ENCODE measurements around the gene PTPRM.

DNA sequence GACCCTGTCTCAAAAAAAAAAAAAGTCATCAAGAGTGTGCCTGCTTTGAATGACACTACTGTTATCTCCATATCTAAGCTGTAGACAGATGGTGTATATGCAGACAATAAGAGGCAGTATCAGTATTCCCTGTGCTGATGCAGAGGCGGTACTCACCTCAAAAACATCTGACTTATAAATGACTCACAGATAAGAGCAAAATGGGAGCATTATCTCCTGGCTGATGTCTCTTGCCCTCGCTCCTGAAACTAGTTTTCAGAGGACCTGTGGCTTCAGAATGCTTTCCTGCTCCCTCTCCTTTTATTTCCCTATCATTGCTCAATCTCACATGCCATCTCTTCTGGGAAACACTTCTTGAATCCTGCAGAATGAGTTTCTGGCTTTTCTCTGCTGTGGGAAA, 289.6 kb downstream of the PTPRM start:
- TF ChIP-seq, protein P1, sequence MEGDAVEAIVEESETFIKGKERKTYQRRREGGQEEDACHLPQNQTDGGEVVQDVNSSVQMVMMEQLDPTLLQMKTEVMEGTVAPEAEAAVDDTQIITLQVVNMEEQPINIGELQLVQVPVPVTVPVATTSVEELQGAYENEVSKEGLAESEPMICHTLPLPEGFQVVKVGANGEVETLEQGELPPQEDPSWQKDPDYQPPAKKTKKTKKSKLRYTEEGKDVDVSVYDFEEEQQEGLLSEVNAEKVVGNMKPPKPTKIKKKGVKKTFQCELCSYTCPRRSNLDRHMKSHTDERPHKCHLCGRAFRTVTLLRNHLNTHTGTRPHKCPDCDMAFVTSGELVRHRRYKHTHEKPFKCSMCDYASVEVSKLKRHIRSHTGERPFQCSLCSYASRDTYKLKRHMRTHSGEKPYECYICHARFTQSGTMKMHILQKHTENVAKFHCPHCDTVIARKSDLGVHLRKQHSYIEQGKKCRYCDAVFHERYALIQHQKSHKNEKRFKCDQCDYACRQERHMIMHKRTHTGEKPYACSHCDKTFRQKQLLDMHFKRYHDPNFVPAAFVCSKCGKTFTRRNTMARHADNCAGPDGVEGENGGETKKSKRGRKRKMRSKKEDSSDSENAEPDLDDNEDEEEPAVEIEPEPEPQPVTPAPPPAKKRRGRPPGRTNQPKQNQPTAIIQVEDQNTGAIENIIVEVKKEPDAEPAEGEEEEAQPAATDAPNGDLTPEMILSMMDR (IDR thresholded peaks at IDR 0.05; ENCODE audit: low read depth, low read length), result no peak
- TF ChIP-seq POLR2A (IDR thresholded peaks at IDR 0.05; ENCODE audit: extremely low read depth, insufficient read length) (no peak), MYC (IDR thresholded peaks at IDR 0.05; ENCODE audit: low read depth, low read length) (no peak)
- TF ChIP-seq, protein P2, sequence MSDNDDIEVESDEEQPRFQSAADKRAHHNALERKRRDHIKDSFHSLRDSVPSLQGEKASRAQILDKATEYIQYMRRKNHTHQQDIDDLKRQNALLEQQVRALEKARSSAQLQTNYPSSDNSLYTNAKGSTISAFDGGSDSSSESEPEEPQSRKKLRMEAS (IDR thresholded peaks at IDR 0.05; ENCODE audit: low read depth, low read length), result no peak
